Progenitor cell of endocrine pancreas (in vitro differentiated cells): ENCODE measurements around the gene E4F1. TPM values are rescaled to one million over a fixed set of nuclear protein-coding genes. Genes with fewer than 3 reads are reported as not detected.

Experiments used
- DNase-seq: peaks from one replicate; pipeline ENCODE4 v3.0.0; 2021; ENCODE audit warnings: low spot score; ENCODE audit not compliant: unreplicated experiment
- H3K27ac Mint-ChIP-seq: 2 replicates; pipeline ENCODE4 v1.8.0; 2021; ENCODE audit warnings: mild to moderate bottlenecking, moderate library complexity, mixed read lengths
- H3K27me3 Mint-ChIP-seq: 2 replicates; pipeline ENCODE4 v1.8.0; 2021; ENCODE audit warnings: mixed read lengths
- H3K36me3 Mint-ChIP-seq: 2 replicates; pipeline ENCODE4 v1.8.0; 2022; ENCODE audit warnings: mixed read lengths; ENCODE audit not compliant: insufficient read depth
- H3K4me1 Mint-ChIP-seq: 2 replicates; pipeline ENCODE4 v1.8.0; 2021; ENCODE audit warnings: low read depth, mixed read lengths
- H3K4me3 Mint-ChIP-seq: 2 replicates; pipeline ENCODE4 v1.8.0; 2021; ENCODE audit warnings: low read depth, mild to moderate bottlenecking, moderate library complexity, mixed read lengths
- H3K9me3 Mint-ChIP-seq: 2 replicates; pipeline ENCODE4 v1.8.0; 2021; ENCODE audit warnings: low read depth, mixed read lengths
- total RNA-seq: library from RNA; stranded (reverse); gene quantifications from 2 replicates; pipeline ENCODE4 v1.2.1, GENCODE V29; 2021
- TF ChIP-seq, protein P1 (sequence below): fragments of 200-600 bp; sonication (generic); IDR thresholded peaks from one replicate; pipeline ENCODE4 v1.5.0; 2021; ENCODE audit warnings: antibody characterized with exemption, mild to moderate bottlenecking; ENCODE audit not compliant: unreplicated experiment

Gene E4F1
- total RNA-seq, 1 donor from 2014 or later = 33.7 TPM

GRCh38 chr16:2204416-2205103 lies 18.8 kb upstream of the E4F1 start:
- Mint-ChIP-seq H3K4me1 (peaks cover 8% of the 10 kb centered on the region), H3K36me3 (peaks cover 4% of the 10 kb centered on the region), H3K9me3 (no peaks in the 10 kb centered on the region), H3K27ac (peak overlapping the region; percentile 0), H3K27me3 (peaks cover 11% of the 10 kb centered on the region), H3K4me3 (peak overlapping the region; percentile 80)
- TF ChIP-seq, protein P1, sequence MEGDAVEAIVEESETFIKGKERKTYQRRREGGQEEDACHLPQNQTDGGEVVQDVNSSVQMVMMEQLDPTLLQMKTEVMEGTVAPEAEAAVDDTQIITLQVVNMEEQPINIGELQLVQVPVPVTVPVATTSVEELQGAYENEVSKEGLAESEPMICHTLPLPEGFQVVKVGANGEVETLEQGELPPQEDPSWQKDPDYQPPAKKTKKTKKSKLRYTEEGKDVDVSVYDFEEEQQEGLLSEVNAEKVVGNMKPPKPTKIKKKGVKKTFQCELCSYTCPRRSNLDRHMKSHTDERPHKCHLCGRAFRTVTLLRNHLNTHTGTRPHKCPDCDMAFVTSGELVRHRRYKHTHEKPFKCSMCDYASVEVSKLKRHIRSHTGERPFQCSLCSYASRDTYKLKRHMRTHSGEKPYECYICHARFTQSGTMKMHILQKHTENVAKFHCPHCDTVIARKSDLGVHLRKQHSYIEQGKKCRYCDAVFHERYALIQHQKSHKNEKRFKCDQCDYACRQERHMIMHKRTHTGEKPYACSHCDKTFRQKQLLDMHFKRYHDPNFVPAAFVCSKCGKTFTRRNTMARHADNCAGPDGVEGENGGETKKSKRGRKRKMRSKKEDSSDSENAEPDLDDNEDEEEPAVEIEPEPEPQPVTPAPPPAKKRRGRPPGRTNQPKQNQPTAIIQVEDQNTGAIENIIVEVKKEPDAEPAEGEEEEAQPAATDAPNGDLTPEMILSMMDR = no peak
- no peak for DNase-seq

DNA sequence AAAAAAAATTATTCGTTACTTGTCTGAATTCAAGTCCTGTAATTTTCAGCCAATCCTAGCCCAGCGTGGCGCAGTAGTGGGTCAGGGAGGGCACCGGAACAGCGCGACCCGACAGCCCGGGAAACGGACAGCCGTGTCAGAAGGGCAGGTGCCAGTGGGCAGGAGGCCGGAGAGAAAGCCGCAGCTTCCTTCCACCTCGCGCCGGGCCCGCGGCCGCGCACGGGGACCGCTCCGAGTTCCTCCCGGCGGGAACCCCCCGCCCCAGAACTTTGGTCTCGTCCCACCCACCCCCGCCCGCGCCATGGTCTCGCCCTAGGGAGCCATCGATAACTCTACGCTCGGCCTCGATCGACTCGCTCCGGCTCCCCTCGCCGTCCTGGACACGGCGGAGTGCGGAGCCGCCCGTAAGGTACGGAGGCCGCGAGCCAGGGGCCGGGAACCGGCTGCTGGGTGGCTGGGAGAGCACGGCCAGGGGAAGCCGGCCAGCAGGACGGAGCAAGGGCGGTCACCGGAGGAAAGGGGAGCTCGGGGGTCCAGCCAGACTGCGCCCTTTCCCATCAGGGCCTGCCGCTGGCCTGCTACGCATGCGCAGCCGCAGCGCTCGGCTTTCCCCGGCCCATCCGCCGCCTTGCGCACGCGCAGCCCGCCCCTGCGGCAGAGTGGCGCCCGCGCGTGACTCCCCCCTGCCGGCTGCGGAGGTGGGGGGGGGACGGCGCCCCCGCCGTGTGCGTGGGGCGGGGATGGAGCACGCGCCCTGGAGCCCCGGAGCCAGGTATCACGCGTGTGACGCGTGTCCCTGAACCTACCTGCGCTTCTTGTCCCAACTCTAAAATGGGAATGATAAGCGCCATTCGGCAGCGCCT lies 18.1 kb upstream of the E4F1 start, which contains the start of gene MLST8:
MLST8 (plus strand) TSS at position 351 of the 863 bp plus-strand sequence. CDS start 632 bp downstream, outside the sequence.
- peak; percentile 78 for DNase-seq
- Mint-ChIP-seq H3K4me1 (peaks cover 10% of the 10 kb centered on the region), H3K27ac (peak within 1 kb of the TSS; percentile 16), H3K27me3 (peaks cover 5% of the 10 kb centered on the region), H3K9me3 (no peaks in the 10 kb centered on the region), H3K4me3 (peak within 1 kb of the TSS; percentile 80), H3K36me3 (peaks cover 4% of the 10 kb centered on the region)
- TF ChIP-seq, protein P1 = peak; percentile 38

GRCh38 chr16:2205967-2206313 lies 17.5 kb upstream of the E4F1 start:
- TF ChIP-seq, protein P1 = no peak
- Mint-ChIP-seq H3K4me1 (peaks cover 11% of the 10 kb centered on the region), H3K27me3 (no peaks in the 10 kb centered on the region), H3K36me3 (peaks cover 4% of the 10 kb centered on the region), H3K4me3 (peak overlapping the region; percentile 75), H3K27ac (peak overlapping the region; percentile 16), H3K9me3 (no peaks in the 10 kb centered on the region)
- no peak for DNase-seq

DNA sequence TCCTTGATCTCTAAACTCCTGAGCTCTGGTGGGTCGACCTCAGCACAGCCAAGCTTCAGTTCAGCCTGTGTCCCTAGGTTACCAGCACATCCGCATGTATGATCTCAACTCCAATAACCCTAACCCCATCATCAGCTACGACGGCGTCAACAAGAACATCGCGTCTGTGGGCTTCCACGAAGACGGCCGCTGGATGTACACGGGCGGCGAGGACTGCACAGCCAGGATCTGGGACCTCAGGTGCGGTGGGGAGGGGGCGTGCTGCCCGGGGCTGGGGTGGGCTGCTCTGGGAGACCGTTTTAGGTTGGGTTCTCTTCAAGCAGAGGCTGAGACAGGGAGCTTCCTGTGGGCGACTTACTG lies 17.0 kb upstream of the E4F1 start:
- peaks cover 11% of the 10 kb centered on the region for H3K4me1 Mint-ChIP-seq
- DNase-seq = no peak
- H3K36me3 Mint-ChIP-seq = peaks cover 4% of the 10 kb centered on the region
- H3K27me3 Mint-ChIP-seq = no peaks in the 10 kb centered on the region
- H3K9me3 Mint-ChIP-seq = no peaks in the 10 kb centered on the region
- H3K27ac Mint-ChIP-seq = peak overlapping the region; percentile 16
- TF ChIP-seq, protein P1 = no peak
- peak overlapping the region; percentile 75 for H3K4me3 Mint-ChIP-seq

GRCh38 chr16:2206780-2207433 lies 16.5 kb upstream of the E4F1 start:
- TF ChIP-seq, protein P1 = no peak
- Mint-ChIP-seq H3K27ac (no peak overlapping the region), H3K9me3 (no peaks in the 10 kb centered on the region), H3K4me1 (peaks cover 11% of the 10 kb centered on the region), H3K4me3 (peak overlapping the region; percentile 75), H3K36me3 (peaks cover 4% of the 10 kb centered on the region), H3K27me3 (no peaks in the 10 kb centered on the region)
- DNase-seq = no peak
